Adipose tissue (tissue), 3 donors: ENCODE results near the gene TMEM115. TPM values are rescaled to one million over a fixed set of nuclear protein-coding genes. Genes with fewer than 3 reads are reported as not detected.

ENCODE experiments used
- H3K27ac ChIP-seq: one replicate; pipeline ENCODE4 v1.5.1; 2013; ENCODE audit warnings: low read depth, low read length
- WGBS, 3 donors: extraction: QIAGEN DNeasy Blood & Tissue Kit; methylation state at CpG; one replicate each; pipeline ENCODE4 v1.1.7; 2013; 5-methylcytosine and 5-hydroxymethylcytosine counted together
- polyA plus RNA-seq, 3 donors: library from polyadenylated mRNA; stranded (reverse); fragments of 200-250 nt; gene quantifications; one replicate each; pipeline ENCODE4 v1.2.3, GENCODE V29; 2013
- donor health status: healthy with polysubstance abuse.
- donor health status: Bipolar disorder and iron deficiency.
- donor health status: healthy.

TMEM115 gene
- polyA plus RNA-seq, 3 donors: 13.5 to 39.1 (median 23.4) TPM

DNA sequence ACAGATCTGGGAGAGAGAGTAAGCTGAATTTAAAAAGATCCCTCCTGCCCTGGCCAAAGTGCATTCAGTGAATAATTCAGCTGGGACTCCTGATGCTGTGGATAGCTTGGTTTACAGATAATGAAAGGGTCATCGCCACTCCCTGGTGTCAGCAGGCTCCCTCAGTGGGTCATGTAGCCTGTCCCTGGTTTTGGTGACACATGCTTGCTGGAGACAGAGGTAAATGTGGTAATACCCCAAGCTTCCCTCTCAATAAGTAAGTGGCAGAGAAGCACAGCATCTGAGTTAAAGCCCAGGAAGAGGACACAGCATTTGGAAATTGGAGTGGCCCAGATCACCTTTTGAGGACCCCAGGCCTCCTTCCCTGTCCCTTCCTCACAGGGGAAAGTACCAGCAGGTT lies 1.8 kb downstream of the TMEM115 start:
- no peak overlapping the region for H3K27ac ChIP-seq
- 66 to 81% (median 73%) methylated on average over 1 of the region's 1 CpG for WGBS, 3 donors

- WGBS, 3 donors: 37 to 45% (median 40%) methylated on average over 5 of the region's 5 CpGs
- H3K27ac ChIP-seq: no peak overlapping the region
Observed at GRCh38 chr3:50356553-50356952, 2.8 kb downstream of the TMEM115 start.

- H3K27ac ChIP-seq: no peak overlapping the region
- WGBS, 3 donors: 45 to 65% (median 62%) methylated on average over 5 of the region's 5 CpGs
Observed at GRCh38 chr3:50355829-50356552, 3.3 kb downstream of the TMEM115 start.

- no peak overlapping the region for H3K27ac ChIP-seq
- 84 to 89% (median 86%) methylated on average over 7 of the region's 7 CpGs for WGBS, 3 donors
Observed at GRCh38 chr3:50354850-50355249, 4.5 kb downstream of the TMEM115 start.

DNA sequence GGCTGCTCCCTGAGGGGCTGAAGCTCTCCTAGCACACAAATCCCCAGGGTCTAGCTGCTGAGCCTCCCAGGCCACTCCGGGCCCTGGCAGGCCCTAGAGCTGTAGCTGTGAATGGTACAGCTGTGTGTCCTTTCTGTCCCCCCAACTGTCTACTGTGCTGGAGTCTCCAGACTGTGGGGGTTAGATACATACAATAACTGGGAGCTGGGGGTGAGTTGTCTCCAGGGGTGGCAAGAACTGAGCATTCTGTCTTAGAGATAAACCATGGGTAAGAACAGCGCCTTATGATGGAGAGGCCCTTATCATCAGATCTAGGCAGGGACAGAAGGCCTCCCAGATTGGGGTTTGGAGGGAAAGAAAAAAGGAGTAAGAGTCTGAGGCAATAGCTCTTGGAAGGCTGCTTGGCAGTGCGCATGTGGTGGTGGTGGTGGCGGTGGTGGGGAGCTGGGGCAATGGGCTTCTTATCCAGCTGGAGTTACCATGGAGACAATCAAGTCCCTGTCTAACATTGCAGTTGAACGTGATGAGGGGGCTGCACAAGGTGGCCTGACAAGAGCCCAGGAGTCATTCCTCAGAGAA lies 5.0 kb downstream of the TMEM115 start:
- no peak overlapping the region for H3K27ac ChIP-seq
- 76 to 85% (median 84%) methylated on average over 5 of the region's 5 CpGs for WGBS, 3 donors

GRCh38 chr3:50353245-50354004 lies 5.9 kb downstream of the TMEM115 start:
- WGBS, 3 donors: 79 to 82% (median 81%) methylated on average over 12 of the region's 12 CpGs

GRCh38 chr3:50352781-50353180 lies 6.5 kb downstream of the TMEM115 start:
- whole genome bisulfite sequencing, 3 donors: 20 to 43% (median 39%) methylated on average over 2 of the region's 2 CpGs
- H3K27ac ChIP-seq: no peak overlapping the region

More at GRCh38 chr3:50353245-50354004, 5.9 kb downstream of the TMEM115 start:
- H3K27ac ChIP-seq: no peak overlapping the region

DNA sequence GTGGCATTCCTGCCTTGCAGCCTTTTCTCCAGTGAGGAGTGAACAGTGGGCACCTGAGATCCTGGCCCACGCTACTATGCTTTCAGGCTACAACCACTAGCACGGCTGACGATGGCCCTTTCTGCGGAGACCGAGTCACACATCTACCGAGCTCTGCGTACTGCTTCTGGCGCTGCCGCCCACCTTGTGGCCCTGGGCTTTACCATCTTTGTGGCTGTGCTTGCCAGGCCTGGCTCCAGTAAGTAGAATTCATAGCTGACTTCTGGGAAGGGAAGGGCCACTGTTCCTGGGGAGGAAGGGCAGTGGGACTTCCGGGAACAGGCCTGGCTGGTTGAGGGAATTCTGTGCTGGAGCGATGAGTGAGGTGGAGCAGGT lies 8.0 kb downstream of the TMEM115 start:
- 27 to 63% (median 47%) methylated on average over 11 of the region's 11 CpGs for WGBS, 3 donors
- H3K27ac ChIP-seq: no peak overlapping the region

DNA sequence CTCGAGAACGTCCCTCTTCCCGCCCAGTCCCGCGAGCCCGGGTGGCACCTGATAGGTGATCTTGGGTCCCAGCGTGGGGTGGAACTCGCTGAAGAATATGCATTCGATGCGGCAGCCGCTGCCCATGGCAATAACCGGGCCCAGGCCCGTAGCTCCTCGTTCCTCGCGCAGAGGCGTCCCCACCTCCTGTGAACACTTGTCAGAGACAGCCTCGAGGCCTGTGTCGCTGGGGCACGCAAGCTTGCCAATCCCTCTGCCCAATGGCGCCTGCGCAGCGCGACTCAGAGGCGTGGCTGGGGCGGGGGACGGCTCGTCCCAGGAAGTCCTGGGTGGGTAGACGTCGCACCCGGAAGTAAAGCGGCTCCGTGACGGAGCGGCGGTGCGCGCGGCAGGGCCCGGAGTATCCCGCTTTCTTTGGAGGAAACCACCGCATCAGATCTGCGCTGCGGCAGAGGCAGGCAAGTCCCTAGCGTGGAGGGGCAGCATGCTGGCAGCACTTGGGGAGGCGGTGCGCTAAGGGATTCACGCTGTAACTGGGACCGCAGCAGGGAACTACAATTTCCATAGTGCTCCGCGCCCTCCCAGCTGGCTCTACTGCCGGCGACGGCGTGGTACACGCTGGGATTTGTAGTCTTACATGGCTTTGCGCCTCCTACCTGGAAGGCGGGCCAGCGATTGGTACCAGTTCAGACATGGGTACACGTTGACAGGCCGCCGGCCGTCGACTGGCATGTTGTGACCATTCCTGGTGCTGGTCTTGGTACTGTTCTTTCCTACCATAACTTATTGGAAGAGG lies 8.6 kb downstream of the TMEM115 start, which contains the start of the genes CYB561D2 and NPRL2:
CYB561D2 (plus strand) TSS at position 336 of the 796 bp plus-strand sequence. CDS start 572 bp downstream, outside the sequence.
NPRL2 (minus strand) TSS at position 249 of the 796 bp plus-strand sequence; CDS start at position 126, 123 bp downstream.
- WGBS, 3 donors: 0 to 1% (median 0%) methylated on average over 63 to 64 of the region's 64 CpGs
- no peak within 1 kb of the TSS for H3K27ac ChIP-seq

GRCh38 chr3:50350213-50350526 lies 9.2 kb downstream of the TMEM115 start:
- H3K27ac ChIP-seq: no peak overlapping the region
- WGBS, 3 donors: 2 to 6% (median 4%) methylated on average over 7 of the region's 7 CpGs

- 28% methylated on average over 14 of the region's 14 CpGs for WGBS, 3 donors
- no peak overlapping the region for H3K27ac ChIP-seq
Observed at GRCh38 chr3:50347187-50347813, 12.0 kb downstream of the TMEM115 start.

DNA sequence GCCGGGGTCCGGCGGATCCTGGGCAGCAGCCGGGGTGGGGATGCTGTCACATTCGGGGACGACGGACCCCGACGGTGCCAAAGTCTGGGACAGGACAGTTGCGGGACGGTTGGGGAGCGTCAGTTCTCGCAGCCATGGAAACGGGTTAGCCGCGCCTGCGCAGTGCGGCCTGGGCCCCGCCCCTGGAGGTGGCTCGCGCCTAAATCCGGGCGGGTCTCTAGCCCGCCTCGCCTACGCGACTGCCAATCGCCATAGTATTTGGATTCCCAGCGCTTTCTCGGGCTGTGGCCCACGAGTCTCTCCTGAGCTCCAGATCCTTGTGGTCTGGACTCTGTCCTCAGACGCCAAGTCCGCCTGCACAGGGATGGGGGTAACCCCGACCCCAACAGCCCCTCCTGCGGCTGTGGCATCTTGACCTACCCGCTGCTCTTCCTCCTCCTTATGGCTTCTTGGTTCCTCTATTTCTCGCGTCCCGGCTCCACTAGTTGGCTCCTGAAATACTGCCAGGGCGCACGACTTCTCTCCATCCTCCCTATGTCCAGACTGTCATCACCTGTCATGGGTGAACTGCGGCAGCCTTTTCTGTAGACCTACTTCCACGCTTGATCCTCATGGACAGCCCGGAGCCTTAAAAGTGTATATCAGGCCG lies 13.6 kb downstream of the TMEM115 start, which contains the start of gene ZMYND10:
ZMYND10 (minus strand) TSS at position 147 of the 649 bp plus-strand sequence. CDS start 153 bp downstream, outside the sequence.
- 9 to 16% (median 11%) methylated on average over 43 to 45 of the region's 45 CpGs for WGBS, 3 donors
- H3K27ac ChIP-seq: no peak within 1 kb of the TSS

- no peak overlapping the region for H3K27ac ChIP-seq
- 71 to 84% (median 76%) methylated on average over 8 of the region's 8 CpGs for WGBS, 3 donors
Observed at GRCh38 chr3:50345008-50345407, 14.3 kb downstream of the TMEM115 start.

DNA sequence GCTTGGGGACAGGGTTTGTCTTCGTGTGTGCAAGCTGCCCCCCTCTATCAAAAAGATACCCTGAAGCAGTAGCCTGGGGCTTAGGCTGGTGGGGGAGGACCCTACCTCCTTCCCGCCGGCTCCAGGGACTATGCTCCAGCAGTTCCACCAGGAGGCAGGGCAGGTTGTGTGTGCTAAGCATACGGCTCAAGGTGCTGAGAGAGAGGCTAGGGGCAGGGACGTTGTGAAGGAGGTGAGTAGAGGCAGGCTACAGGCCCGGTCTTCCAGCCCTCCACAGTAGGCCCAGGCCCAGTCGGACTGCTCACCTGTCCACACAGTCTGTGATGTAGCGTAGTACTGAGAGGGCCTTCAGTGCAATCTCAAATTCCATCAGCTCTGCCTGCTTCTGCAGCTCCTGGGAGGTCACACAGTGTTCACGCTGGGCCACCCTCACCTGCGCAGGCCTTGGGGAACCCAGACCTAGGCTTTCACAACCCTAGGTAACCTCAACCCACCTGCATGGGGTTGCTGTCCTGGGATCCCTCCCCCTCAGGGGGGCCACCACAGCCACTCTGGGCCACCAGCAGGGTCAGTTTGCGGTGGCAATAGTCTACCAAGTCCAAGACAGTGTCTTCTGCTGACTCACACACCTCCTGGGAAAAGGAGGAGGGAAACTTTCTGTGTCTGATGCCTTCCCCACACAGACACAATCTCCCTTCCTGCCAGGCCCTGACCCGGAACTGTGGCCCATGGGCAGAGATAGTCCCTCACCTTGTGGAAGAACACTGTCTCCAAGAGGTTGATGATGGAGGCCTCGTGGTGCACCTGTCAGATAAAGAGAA lies 16.3 kb downstream of the TMEM115 start:
- no peak overlapping the region for H3K27ac ChIP-seq
- 84 to 86% (median 85%) methylated on average over 13 of the region's 13 CpGs for whole genome bisulfite sequencing, 3 donors

GRCh38 chr3:50341996-50342650 lies 17.2 kb downstream of the TMEM115 start:
- H3K27ac ChIP-seq: no peak overlapping the region
- 82 to 83% (median 83%) methylated on average over 13 of the region's 13 CpGs for WGBS, 3 donors

DNA sequence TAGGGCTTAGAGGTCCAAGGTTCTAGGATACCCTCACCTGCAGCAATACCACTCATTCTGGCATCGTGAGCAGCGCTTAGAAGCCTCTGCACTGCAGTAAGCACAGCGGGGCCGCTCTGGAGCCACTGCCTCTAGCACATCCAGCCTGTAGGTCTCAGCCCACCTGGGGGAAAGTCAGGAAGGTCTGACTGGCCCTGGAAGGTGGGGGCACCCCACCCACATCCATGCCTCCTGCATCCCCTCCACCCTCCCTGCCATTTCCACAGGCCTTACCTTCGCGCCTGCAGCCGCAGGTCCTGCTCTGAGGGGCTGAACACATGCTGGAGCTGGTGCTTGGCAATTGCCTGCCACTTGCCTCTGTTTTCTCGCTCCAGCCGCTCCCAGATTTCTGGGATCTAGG lies 17.8 kb downstream of the TMEM115 start:
- 82 to 90% (median 84%) methylated on average over 9 of the region's 9 CpGs for WGBS, 3 donors
- H3K27ac ChIP-seq: no peak overlapping the region
